Tibial nerve (tissue), 3 donors: ENCODE measurements around the gene COX7A2L.

Source experiments
- POLR2A ChIP-seq, 2 donors: fragments of 450-650 bp; IDR thresholded peaks; one replicate each; pipeline ENCODE4 v1.6.1; 2017; ENCODE audit warnings: antibody characterized with exemption in 2 of 2, mild to moderate bottlenecking in 2 of 2, moderate library complexity in 2 of 2
- TF ChIP-seq, protein P1 (sequence below), 5 experiments: fragments of 200-600 bp in 3 of 5; fragments of 450-650 bp in 2 of 5; sonication (generic) in 3 of 5; IDR thresholded peaks; one replicate each; pipeline ENCODE4 v1.5.1; 2016 to 2019; ENCODE audit warnings: antibody characterized with exemption in 5 of 5, mild to moderate bottlenecking in 3 of 5, moderate library complexity in 2 of 5

- TF ChIP-seq, protein P1, sequence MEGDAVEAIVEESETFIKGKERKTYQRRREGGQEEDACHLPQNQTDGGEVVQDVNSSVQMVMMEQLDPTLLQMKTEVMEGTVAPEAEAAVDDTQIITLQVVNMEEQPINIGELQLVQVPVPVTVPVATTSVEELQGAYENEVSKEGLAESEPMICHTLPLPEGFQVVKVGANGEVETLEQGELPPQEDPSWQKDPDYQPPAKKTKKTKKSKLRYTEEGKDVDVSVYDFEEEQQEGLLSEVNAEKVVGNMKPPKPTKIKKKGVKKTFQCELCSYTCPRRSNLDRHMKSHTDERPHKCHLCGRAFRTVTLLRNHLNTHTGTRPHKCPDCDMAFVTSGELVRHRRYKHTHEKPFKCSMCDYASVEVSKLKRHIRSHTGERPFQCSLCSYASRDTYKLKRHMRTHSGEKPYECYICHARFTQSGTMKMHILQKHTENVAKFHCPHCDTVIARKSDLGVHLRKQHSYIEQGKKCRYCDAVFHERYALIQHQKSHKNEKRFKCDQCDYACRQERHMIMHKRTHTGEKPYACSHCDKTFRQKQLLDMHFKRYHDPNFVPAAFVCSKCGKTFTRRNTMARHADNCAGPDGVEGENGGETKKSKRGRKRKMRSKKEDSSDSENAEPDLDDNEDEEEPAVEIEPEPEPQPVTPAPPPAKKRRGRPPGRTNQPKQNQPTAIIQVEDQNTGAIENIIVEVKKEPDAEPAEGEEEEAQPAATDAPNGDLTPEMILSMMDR (IDR thresholded peaks at IDR 0.05): no peak
- no peak for TF ChIP-seq POLR2A (IDR thresholded peaks at IDR 0.05)
Measured at GRCh38 chr2:42307180-42307579, 53.8 kb downstream of the COX7A2L start.
